ENCODE data around the gene FZD7. TPM values are rescaled to one million over a fixed set of nuclear protein-coding genes. Genes with fewer than 3 reads are reported as not detected.

The FZD7 gene
- total RNA-seq, 2 donors from 2014 or later: 193 to 266 TPM

GRCh38 chr2:202042444-202042843 is 8.8 kb downstream of the FZD7 start:
- WGBS, 2 experiments (ENCODE audit: insufficient coverage in 1 of 2, insufficient read length in 1 of 2): 96 to 98% methylated on average over 4 to 5 of the region's 5 CpGs
- no peak overlapping the region for H3K27ac ChIP-seq (ENCODE audit: low read depth, low read length)
- no peaks in the 10 kb centered on the region for H3K9me3 ChIP-seq (ENCODE audit: control insufficient read depth, low read length)
- no peak for TF ChIP-seq CTCF (conservative IDR thresholded peaks at IDR 0.05)
- Mint-ChIP-seq H3K27ac (no peak overlapping the region), H3K4me1 (peaks cover 77% of the 10 kb centered on the region), H3K4me3 (no peak overlapping the region), H3K36me3 (ENCODE audit: low read depth) (peaks cover 9% of the 10 kb centered on the region), H3K9me3 (no peaks in the 10 kb centered on the region), H3K27me3 (ENCODE audit: insufficient read depth) (peaks cover 46% of the 10 kb centered on the region)
- no peak overlapping the region for H3K4me3 ChIP-seq (ENCODE audit: low read length)
- H3K9ac ChIP-seq (ENCODE audit: extremely low read depth, low read length, poor library complexity, severe bottlenecking): no peak overlapping the region
- H3K36me3 ChIP-seq (ENCODE audit: control insufficient read depth, insufficient read depth, low read length): peaks cover 18% of the 10 kb centered on the region
- no peak for DNase-seq
- H3K4me1 ChIP-seq (ENCODE audit: control insufficient read depth, insufficient read depth, low read length): peaks cover 12% of the 10 kb centered on the region
- no peaks in the 10 kb centered on the region for H3K27me3 ChIP-seq (ENCODE audit: control insufficient read depth, insufficient read depth, low read length, poor library complexity, severe bottlenecking)

- Mint-ChIP-seq H3K4me3 (no peak overlapping the region), H3K27ac (no peak overlapping the region), H3K9me3 (no peaks in the 10 kb centered on the region)
Observed at GRCh38 chr2:202043475-202043874, 9.8 kb downstream of the FZD7 start.

GRCh38 chr2:202044777-202045176 is 11.1 kb downstream of the FZD7 start:
- Mint-ChIP-seq H3K27ac (no peak overlapping the region), H3K4me1 (peaks cover 77% of the 10 kb centered on the region), H3K9me3 (no peaks in the 10 kb centered on the region), H3K36me3 (ENCODE audit: low read depth) (peaks cover 3% of the 10 kb centered on the region), H3K27me3 (ENCODE audit: insufficient read depth) (peaks cover 52% of the 10 kb centered on the region), H3K4me3 (no peak overlapping the region)
- no peak overlapping the region for H3K4me3 ChIP-seq (ENCODE audit: low read length)
- peaks cover 3% of the 10 kb centered on the region for H3K36me3 ChIP-seq (ENCODE audit: control insufficient read depth, insufficient read depth, low read length)
- TF ChIP-seq CTCF (conservative IDR thresholded peaks at IDR 0.05): no peak
- peaks cover 12% of the 10 kb centered on the region for H3K4me1 ChIP-seq (ENCODE audit: control insufficient read depth, insufficient read depth, low read length)
- H3K27ac ChIP-seq (ENCODE audit: low read depth, low read length): no peak overlapping the region
- DNase-seq: no peak
- H3K9ac ChIP-seq (ENCODE audit: extremely low read depth, low read length, poor library complexity, severe bottlenecking): no peak overlapping the region
- no peaks in the 10 kb centered on the region for H3K9me3 ChIP-seq (ENCODE audit: control insufficient read depth, low read length)
- H3K27me3 ChIP-seq (ENCODE audit: control insufficient read depth, insufficient read depth, low read length, poor library complexity, severe bottlenecking): no peaks in the 10 kb centered on the region

More at GRCh38 chr2:202043475-202043874, 9.8 kb downstream of the FZD7 start:
- Histone ChIP-seq H3K27me3 (ENCODE audit: control insufficient read depth, insufficient read depth, low read length, poor library complexity, severe bottlenecking) (no peaks in the 10 kb centered on the region), H3K36me3 (ENCODE audit: control insufficient read depth, insufficient read depth, low read length) (peaks cover 8% of the 10 kb centered on the region), H3K9ac (ENCODE audit: extremely low read depth, low read length, poor library complexity, severe bottlenecking) (no peak overlapping the region), H3K4me1 (ENCODE audit: control insufficient read depth, insufficient read depth, low read length) (peaks cover 12% of the 10 kb centered on the region), H3K9me3 (ENCODE audit: control insufficient read depth, low read length) (no peaks in the 10 kb centered on the region), H3K27ac (ENCODE audit: low read depth, low read length) (no peak overlapping the region), H3K4me3 (ENCODE audit: low read length) (no peak overlapping the region)
- Mint-ChIP-seq H3K27me3 (ENCODE audit: insufficient read depth) (peaks cover 48% of the 10 kb centered on the region), H3K4me1 (peaks cover 79% of the 10 kb centered on the region), H3K36me3 (ENCODE audit: low read depth) (peaks cover 7% of the 10 kb centered on the region)
- DNase-seq: no peak
- WGBS, 2 experiments (ENCODE audit: insufficient coverage in 1 of 2, insufficient read length in 1 of 2): 85 to 92% methylated on average over 4 to 6 of the region's 6 CpGs
- TF ChIP-seq CTCF (conservative IDR thresholded peaks at IDR 0.05): no peak
